HEK293T (cell line): ENCODE data around the gene BST1.

ENCODE experiments used
- BHLHE40 ChIP-seq: fragments of 450-650 bp; IDR thresholded peaks from 2 replicates; pipeline ENCODE4 v1.6.1; 2016; ENCODE audit warnings: mild to moderate bottlenecking, moderate library complexity, borderline replicate concordance
- ELF4 ChIP-seq: fragments of 450-650 bp; IDR thresholded peaks from 2 replicates; pipeline ENCODE4 v1.6.1; 2017; ENCODE audit warnings: antibody characterized with exemption
- FOXA1 ChIP-seq: fragments of 450-650 bp; IDR thresholded peaks from 2 replicates; pipeline ENCODE4 v1.6.1; 2016; ENCODE audit warnings: mild to moderate bottlenecking
- FOXM1 ChIP-seq: fragments of 450-650 bp; IDR thresholded peaks from 2 replicates; pipeline ENCODE4 v1.6.1; 2017; ENCODE audit warnings: mild to moderate bottlenecking, borderline replicate concordance
- HDGF ChIP-seq: fragments of 450-650 bp; IDR thresholded peaks from 2 replicates; pipeline ENCODE4 v1.6.1; 2017; ENCODE audit warnings: antibody characterized with exemption, borderline replicate concordance
- LEF1 ChIP-seq: fragments of 450-650 bp; IDR thresholded peaks from 2 replicates; pipeline ENCODE4 v1.6.1; 2017; ENCODE audit warnings: mild to moderate bottlenecking, borderline replicate concordance
- SUZ12 ChIP-seq: fragments of 450-650 bp; IDR thresholded peaks from 2 replicates; pipeline ENCODE4 v1.6.1; 2016; ENCODE audit warnings: mild to moderate bottlenecking
- TARDBP ChIP-seq: fragments of 450-650 bp; IDR thresholded peaks from 2 replicates; pipeline ENCODE4 v1.6.1; 2016

DNA sequence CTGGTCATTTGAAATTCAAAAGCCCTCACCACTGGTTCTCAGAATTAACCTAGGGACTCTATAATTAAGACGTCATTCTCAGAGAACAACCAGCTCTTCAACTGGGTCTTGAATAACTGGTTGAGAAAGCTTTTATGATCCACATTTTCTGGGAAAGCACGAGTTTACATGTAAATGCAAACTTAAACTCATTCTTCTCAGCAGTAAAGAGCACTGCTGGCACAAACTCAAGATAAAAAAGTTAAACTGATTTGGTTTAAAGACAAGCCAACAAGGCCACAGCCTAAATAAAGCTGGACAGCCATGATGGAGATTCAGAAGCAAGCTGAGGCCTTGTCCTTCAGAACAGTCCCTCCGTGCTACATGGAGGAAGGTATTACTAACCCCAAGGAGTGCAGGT, 13.2 kb downstream of the BST1 start:
- TF ChIP-seq FOXM1 = no peak
- no peak for TF ChIP-seq FOXA1
- TF ChIP-seq TARDBP = no peak
- TF ChIP-seq BHLHE40 = no peak
- no peak for TF ChIP-seq SUZ12
- TF ChIP-seq HDGF = no peak
- TF ChIP-seq LEF1 = no peak
- no peak for TF ChIP-seq ELF4
